SK-N-MC (cell line): ENCODE results near the gene ENPP4.

ENCODE experiments used
- EZH2 ChIP-seq: fragments of 200-600 bp; sonication (generic); IDR thresholded peaks from one replicate; pipeline ENCODE4 v1.6.1; 2017; ENCODE audit warnings: antibody characterized with exemption
- FOXP2 ChIP-seq: optimal IDR thresholded peaks from 2 replicates; pipeline ENCODE3; 2011; ENCODE audit warnings: mild to moderate bottlenecking, moderate library complexity; ENCODE audit not compliant: insufficient read depth; ENCODE audit errors: extremely low read length, control extremely low read depth

DNA sequence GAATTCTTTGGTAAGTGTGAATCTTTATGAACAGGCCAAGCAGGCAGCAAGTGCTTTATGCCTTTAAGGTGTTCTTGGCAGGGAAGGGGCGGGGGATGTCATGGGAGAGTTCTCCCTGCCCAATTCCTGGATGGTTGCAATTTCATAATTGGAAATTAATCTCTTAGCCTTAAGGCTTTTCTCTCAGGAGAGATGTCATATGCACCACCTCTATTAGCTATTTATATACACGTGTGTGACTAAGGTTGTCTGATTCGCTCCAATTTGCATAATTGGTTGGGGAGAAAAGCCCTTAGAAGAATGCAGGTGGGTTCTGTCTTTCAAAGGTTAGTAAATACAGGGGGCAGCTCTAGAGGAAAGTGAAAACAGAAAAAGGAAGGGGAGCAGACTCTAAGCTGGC, 46.2 kb downstream of the ENPP4 start:
- no peak for TF ChIP-seq EZH2
- TF ChIP-seq FOXP2, result no peak
